BLaER1 (cell line): Measurements from ENCODE around the gene FAT3.

Source experiments
- H3K27ac ChIP-seq: shearing (Covaris generic); formaldehyde crosslinking; 2 replicates; pipeline ENCODE4 v1.8.1; 2022
- H3K27me3 ChIP-seq: shearing (Covaris generic); formaldehyde crosslinking; 2 replicates; pipeline ENCODE4 v1.8.1; 2022
- H3K36me3 ChIP-seq: shearing (Covaris generic); formaldehyde crosslinking; 2 replicates; pipeline ENCODE4 v1.8.1; 2022
- H3K4me1 ChIP-seq: shearing (Covaris generic); formaldehyde crosslinking; 2 replicates; pipeline ENCODE4 v1.8.1; 2022
- H3K4me2 ChIP-seq: shearing (Covaris generic); formaldehyde crosslinking; 2 replicates; pipeline ENCODE4 v1.8.1; 2022
- H3K4me3 ChIP-seq: shearing (Covaris generic); formaldehyde crosslinking; 2 replicates; pipeline ENCODE4 v1.8.1; 2022
- H3K9ac ChIP-seq: shearing (Covaris generic); formaldehyde crosslinking; 2 replicates; pipeline ENCODE4 v1.8.1; 2022
- H3K9me3 ChIP-seq: shearing (Covaris generic); formaldehyde crosslinking; 2 replicates; pipeline ENCODE4 v1.8.1; 2022
- H4K20me1 ChIP-seq: shearing (Covaris generic); formaldehyde crosslinking; 2 replicates; pipeline ENCODE4 v1.8.1; 2022
- Cebpa-rat ChIP-seq: shearing (Covaris generic); IDR thresholded peaks from 2 replicates; pipeline ENCODE4 v1.8.1; 2022

The FAT3 gene

DNA sequence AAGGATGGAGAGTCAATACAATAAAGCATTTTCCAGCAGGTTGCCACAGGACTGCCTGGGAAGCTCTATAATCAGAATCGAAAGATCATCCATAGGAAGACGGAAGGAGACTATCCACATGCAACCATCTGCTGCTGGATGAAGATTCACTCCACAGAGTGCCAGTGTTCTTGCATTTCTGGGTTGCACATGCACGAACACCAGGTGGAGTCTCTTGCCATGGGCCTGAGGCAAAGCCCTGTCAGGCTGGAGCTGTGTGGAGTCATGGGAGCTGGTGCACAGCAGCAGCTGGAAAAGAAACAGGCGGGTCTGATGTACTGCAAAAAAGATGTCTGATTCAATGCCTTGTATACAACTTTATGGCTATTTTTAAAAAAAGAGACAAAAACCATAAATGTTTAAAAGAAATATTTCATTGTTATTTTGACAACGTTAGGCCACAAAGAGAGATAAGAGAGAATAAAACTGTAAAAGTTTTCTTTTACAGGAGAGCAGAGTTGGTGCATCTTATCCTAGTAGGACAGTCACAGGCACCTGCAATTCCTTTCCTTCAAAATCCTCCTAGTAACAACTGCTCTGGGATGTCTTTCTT, 12.9 kb upstream of the FAT3 start:
- no peak overlapping the region for H3K9ac ChIP-seq
- no peak overlapping the region for H3K27ac ChIP-seq
- no peaks in the 10 kb centered on the region for H4K20me1 ChIP-seq
- no peaks in the 10 kb centered on the region for H3K9me3 ChIP-seq
- no peaks in the 10 kb centered on the region for H3K36me3 ChIP-seq
- no peaks in the 10 kb centered on the region for H3K27me3 ChIP-seq
- H3K4me1 ChIP-seq = no peaks in the 10 kb centered on the region
- TF ChIP-seq Cebpa-rat = no peak
- H3K4me3 ChIP-seq = no peak overlapping the region
- H3K4me2 ChIP-seq = no peak overlapping the region

DNA sequence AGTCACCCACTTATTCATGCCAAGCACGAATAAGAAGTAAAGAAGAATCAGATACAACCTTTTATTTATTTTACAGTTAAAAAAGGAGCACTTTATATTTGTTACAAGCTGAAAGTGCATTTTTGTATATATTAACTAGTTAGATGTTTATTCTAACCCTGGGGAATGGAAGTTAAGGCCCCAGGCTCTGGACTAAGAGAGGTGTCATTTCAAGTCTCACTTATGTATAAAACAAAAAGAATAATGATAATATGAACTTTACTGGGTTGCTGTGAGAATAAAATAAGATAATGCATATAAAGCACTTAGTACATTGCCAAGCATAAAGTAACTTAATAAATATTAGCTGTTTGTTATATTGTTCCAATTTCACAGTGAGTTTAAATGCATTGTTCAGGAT, 12.1 kb upstream of the FAT3 start:
- Histone ChIP-seq H3K4me2 (no peak overlapping the region), H4K20me1 (no peaks in the 10 kb centered on the region), H3K9me3 (no peaks in the 10 kb centered on the region), H3K36me3 (no peaks in the 10 kb centered on the region), H3K4me1 (no peaks in the 10 kb centered on the region), H3K27ac (no peak overlapping the region), H3K27me3 (no peaks in the 10 kb centered on the region), H3K4me3 (no peak overlapping the region), H3K9ac (no peak overlapping the region)
- TF ChIP-seq Cebpa-rat = no peak

DNA sequence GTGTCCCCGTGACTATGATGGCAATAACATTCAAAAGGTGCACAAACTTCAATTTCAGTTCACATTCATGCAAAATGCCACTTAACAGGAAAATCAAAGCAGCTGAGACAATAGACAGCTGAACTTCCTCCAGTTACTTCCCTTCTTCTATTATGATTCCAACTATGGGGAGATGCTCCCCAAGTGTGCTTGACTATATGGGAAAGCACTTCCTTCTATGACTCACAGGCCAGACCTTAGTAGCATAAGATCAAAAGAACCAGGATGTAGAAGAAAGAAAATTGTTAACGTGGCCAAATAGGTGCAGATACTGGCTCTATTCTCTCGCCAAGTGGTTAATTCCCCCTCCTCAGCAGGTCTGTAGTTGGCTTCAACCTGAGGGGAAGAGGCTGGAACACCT, 7.8 kb upstream of the FAT3 start:
- no peak overlapping the region for H3K27ac ChIP-seq
- no peak for TF ChIP-seq Cebpa-rat
- no peaks in the 10 kb centered on the region for H3K4me1 ChIP-seq

DNA sequence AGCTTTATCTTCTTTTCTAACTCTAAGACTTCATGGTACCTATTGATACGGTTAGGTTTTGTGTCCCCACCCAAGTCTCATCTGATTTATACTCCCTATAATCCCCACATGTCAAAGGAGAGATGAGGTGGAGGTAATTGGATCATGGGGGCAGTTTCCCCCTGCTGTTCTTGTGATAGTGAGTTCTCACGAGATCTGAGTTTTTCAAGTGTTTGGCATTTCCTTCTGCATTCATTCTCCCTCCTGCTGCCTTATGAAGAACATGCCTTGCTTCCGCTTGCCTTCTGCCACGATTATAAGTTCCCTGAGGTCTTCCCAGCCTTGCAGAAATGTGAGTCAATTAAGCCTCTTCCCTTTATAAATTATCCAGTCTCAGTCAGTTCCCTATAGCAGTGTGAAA, 5.1 kb upstream of the FAT3 start:
- no peaks in the 10 kb centered on the region for H3K4me1 ChIP-seq
- H3K9me3 ChIP-seq = peaks cover 8% of the 10 kb centered on the region
- H3K4me3 ChIP-seq = no peak overlapping the region
- H3K4me2 ChIP-seq = no peak overlapping the region
- H4K20me1 ChIP-seq = no peaks in the 10 kb centered on the region
- H3K27me3 ChIP-seq = no peaks in the 10 kb centered on the region
- H3K9ac ChIP-seq = no peak overlapping the region
- H3K36me3 ChIP-seq = no peaks in the 10 kb centered on the region
- TF ChIP-seq Cebpa-rat = no peak
- H3K27ac ChIP-seq = no peak overlapping the region

More for the DNA sequence above, 7.8 kb upstream of the FAT3 start:
- H3K36me3 ChIP-seq = no peaks in the 10 kb centered on the region
- no peaks in the 10 kb centered on the region for H3K9me3 ChIP-seq
- no peak overlapping the region for H3K9ac ChIP-seq
- H4K20me1 ChIP-seq = no peaks in the 10 kb centered on the region
- no peaks in the 10 kb centered on the region for H3K27me3 ChIP-seq
- H3K4me2 ChIP-seq = no peak overlapping the region
- no peak overlapping the region for H3K4me3 ChIP-seq

DNA sequence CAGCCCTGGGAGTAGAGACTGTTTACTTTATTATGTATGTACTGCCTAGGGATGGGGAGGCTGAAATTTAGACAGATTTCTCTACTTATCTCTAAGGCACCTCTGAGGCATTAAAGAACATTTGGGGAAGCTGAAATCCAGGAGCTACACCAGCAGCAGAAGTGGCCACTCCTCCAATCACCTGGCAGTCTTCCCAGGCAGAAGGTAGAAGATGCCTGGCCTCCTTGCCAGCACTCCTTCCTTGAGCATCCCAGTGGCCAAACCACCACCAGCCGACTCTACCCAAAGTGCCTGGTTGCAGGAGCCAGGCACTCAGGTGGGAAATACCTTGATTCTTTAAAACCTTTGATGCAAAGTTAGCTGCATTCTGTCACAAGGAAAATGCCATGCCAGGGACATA, 1.9 kb upstream of the FAT3 start:
- Histone ChIP-seq H4K20me1 (no peaks in the 10 kb centered on the region), H3K9me3 (peaks cover 34% of the 10 kb centered on the region), H3K27ac (no peak overlapping the region), H3K4me1 (no peaks in the 10 kb centered on the region), H3K4me3 (no peak overlapping the region), H3K4me2 (no peak overlapping the region), H3K27me3 (no peaks in the 10 kb centered on the region), H3K9ac (no peak overlapping the region), H3K36me3 (no peaks in the 10 kb centered on the region)
- TF ChIP-seq Cebpa-rat = no peak

DNA sequence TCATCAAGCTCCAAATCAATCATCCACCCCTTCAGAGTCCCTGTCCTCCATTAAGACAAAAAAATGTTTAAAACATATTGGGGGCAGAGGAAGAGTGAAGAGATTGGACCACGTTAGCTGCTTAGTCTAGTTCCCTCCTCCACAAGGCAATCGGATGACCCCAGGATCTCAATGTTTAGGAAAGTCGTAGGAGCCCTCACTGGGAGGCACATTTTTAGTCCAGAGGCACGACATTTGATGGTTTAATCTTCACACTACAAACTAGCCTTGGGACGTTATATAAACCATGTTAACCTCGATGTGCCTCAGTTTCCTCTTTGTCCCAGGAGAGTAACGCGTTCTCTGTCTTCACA, 588 bp upstream of the FAT3 start:
- Histone ChIP-seq H3K9ac (no peak overlapping the region), H3K4me1 (no peaks in the 10 kb centered on the region)

DNA sequence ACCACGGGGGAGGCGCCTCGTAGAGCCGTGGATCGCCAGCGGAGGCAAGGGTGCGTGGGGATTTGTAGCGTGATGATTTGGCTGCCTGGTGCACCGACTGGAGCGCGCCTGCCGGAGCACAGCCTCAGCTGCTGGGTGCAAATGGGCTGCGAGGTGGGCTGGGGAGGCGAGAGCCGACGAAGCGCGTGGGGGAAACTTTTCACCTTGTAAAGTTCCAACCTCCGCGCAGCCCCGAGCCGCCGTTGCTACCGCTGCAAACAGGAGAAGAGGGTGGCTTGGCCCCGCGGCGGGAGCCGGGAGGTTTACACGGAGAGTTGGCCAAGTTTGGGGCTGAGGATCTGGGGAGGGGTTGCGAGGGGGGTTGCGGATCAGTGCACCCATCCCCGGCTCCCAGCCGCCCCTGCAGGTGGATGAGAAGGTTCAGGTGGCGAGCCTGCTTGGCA, 528 bp downstream of the FAT3 start:
- H3K36me3 ChIP-seq = no peaks in the 10 kb centered on the region
- no peak for TF ChIP-seq Cebpa-rat
- H3K4me2 ChIP-seq = no peak overlapping the region
- H3K27ac ChIP-seq = no peak overlapping the region
- H3K9me3 ChIP-seq = peaks cover 34% of the 10 kb centered on the region
- no peaks in the 10 kb centered on the region for H3K27me3 ChIP-seq
- H3K4me3 ChIP-seq = no peak overlapping the region
- no peaks in the 10 kb centered on the region for H4K20me1 ChIP-seq
- no peak overlapping the region for H3K9ac ChIP-seq
- H3K4me1 ChIP-seq = no peaks in the 10 kb centered on the region

More for the DNA sequence above, 588 bp upstream of the FAT3 start:
- Histone ChIP-seq H3K9me3 (peaks cover 34% of the 10 kb centered on the region), H3K27me3 (no peaks in the 10 kb centered on the region), H3K36me3 (no peaks in the 10 kb centered on the region), H3K4me3 (no peak overlapping the region), H3K4me2 (no peak overlapping the region), H4K20me1 (no peaks in the 10 kb centered on the region), H3K27ac (no peak overlapping the region)
- TF ChIP-seq Cebpa-rat = no peak

DNA sequence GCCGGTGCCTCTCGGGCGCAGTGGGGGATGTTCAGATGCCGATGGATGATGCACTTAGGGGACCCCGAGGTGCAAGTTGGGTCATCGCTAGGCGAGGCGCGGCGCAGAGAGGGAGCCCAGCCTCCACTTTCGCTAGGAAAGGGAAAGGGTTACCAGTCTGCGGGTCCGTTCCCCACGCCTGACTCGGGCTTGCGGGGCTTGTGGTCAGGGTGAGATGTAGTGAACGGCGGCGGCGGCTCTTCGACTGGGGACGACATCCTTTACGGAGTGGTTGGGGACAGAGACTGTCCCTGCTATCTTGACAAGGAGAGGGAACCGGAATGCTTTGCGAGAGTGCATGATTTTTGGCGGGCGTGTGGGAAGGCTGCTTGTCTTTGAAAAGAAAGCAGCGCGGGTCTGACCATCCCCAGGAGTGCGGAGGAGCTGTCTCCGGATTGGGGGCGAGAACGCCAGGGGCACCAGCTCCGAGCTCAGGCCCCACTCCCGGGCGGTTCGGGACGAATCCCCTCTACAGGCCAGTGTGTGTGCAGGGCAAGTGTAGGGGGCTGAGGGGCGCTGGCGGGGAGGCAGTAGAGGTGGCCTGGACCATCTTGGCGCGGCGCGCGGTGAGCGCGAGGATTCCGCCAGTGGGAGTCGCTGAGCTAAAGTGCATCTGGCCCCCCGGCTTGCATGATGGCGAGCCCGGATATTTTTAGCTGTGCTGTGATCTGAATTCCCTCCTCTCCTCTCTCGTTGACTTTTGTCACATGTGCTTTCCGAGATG, 1.1 kb downstream of the FAT3 start:
- Histone ChIP-seq H3K27ac (no peak overlapping the region), H3K9ac (no peak overlapping the region), H3K9me3 (peaks cover 34% of the 10 kb centered on the region), H3K27me3 (no peaks in the 10 kb centered on the region), H3K4me2 (no peak overlapping the region), H3K4me1 (no peaks in the 10 kb centered on the region), H4K20me1 (no peaks in the 10 kb centered on the region), H3K36me3 (no peaks in the 10 kb centered on the region), H3K4me3 (no peak overlapping the region)
- no peak for TF ChIP-seq Cebpa-rat

DNA sequence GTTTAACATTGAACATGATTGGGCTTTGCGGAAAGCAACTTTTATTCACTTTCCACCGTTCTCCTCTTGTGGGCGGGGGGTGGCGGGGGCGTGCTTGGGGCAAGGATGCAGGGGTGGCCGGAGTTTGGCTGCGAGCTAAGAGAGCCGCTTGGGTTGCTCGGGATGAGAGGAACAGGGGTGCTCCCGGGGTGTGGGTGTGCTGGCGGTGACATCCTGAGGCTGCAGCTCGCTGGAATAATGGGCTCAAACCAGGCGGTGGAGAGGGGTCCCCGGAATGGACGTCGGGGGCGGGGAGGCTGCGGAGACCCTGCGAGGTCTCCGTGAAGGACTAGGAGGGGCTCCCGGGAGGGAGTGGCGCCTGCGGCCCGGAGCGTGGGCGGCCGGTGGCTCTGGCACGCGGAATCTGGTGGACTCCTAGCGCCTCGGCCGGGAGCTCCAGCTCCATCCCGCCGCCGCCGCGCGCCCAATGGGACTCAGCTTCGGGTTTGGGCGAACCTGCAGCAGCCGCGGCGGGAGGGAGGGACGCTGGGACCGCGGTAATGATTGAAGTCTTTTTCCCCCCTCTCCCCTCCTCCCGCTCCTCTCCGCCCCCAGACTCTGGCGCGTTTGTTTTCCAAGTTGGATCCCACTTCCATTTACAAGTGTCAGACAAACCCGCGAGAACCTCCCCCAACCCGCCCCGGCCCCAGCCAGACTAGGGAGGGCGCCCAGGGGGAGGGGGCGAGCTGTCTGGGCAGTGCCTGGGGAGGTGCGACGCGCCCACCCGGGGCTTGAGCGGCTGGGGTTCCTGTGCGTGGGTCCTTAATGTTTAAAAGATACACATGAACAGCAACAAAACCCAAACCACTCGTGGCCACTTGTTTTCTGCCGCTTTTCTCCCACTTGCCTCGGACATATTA, 2.0 kb downstream of the FAT3 start:
- Histone ChIP-seq H3K4me1 (no peaks in the 10 kb centered on the region), H3K4me2 (no peak overlapping the region), H3K27ac (no peak overlapping the region), H3K9me3 (peaks cover 34% of the 10 kb centered on the region), H4K20me1 (no peaks in the 10 kb centered on the region), H3K9ac (no peak overlapping the region), H3K4me3 (no peak overlapping the region), H3K36me3 (no peaks in the 10 kb centered on the region), H3K27me3 (no peaks in the 10 kb centered on the region)
- TF ChIP-seq Cebpa-rat = no peak
